ENCODE measurements around the gene USP27X.

The USP27X gene

DNA sequence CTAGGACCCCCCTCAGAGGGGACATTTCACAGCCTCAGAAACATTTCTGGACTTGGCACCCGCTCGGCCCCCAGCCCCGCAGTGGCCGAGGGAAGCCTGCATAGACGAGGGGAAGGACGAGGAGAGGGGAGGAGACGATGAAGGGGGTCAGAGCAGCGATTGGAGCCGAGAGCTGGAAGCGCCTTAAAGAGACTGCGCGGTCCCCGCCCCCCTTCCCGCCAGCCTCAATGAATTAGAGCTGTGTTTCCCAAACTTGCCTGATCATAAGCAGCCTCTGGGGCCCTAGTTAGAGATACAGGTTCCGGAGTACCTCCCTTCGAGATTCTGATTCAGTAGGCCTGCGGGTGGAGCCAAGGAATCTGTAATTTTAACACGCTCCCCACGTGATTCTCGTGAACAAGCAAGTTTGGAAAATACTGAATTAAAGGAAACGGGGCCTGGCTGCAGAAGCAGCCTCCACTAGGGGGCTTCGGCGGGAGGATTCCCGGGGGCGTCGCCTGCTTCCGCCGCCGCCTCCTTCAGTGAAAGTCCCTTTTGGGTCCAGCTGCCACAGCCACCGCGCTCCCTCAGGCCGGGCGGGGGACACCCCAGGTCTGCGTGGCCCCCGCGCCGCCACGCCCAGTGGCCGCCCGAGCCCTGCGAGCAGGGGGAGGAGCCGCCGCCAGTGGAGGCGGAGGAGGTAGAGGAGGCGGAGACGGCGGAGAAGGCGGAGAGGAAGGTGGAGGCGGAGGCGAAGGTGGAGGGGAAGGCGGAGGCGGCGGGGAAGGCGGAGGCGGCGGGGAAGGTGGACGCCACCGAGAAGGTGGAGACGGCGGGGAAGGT, at the start of gene USP27X:
TSS of gene USP27X (plus strand) at position 651 of the 822 bp plus-strand sequence. CDS start 824 bp downstream, outside the sequence.
- DNase-seq (ENCODE audit: low read depth in 2 of 2), result peak; percentile 51 to 54

DNA sequence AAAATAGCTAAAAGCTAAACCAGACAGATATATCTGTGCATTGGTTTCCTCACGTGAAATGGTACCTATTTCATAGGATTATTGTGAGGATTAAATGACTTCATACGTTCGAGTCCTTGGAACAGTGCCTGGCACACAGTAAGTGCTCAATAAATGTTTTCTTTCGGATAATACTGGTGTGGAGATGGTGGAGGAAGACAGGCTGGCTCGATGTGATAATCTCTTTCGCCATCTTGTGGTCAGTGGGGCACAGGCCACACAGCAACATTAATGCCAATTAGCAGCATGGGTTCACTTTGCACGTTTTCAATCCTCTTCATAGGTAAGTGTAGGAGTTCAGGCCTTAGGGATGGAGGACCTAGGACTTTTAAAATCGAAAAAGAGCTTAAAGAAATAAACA, 40.9 kb upstream of the USP27X start:
- no peak for DNase-seq (ENCODE audit: low read depth in 2 of 2)

DNA sequence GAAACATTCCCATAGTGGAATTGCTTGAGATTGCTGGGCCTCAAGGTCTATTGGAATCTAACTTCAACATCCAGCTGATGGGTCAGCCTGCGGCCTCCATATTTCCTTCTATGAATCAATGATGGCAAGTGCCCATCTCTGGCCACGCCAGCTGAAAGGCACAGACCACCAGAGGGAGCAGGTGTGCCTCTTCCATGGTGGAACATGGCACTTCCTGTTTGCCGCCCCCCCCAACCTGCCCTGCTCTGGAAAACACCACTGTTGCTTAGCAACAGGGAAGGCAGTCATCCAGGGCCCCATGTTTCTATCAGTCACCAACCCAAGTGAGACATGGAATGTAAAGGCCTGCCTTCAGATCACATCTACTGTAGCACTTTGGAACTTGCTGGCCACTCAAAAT, 38.6 kb upstream of the USP27X start:
- peak; percentile 9 to 16 for DNase-seq (ENCODE audit: low read depth in 2 of 2)

DNA sequence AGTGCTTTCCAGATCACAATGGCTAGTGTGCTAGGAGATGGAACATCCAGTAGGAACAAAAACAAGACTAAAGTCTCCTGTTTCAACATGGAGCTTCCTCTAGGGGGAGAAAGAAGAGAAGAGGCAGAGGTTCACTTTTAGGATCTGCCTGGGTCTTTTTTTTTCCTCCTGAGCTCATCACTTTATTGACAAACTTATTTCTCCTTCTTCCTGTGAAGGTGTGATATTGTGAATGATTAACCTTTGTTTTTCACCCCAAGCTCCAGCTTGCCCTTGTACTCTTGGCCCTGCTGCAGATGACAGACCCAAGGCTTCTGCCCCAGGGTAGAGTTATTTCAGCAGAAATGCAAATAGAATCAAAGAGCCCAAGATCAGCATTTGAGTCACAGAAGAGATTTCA, 36.7 kb upstream of the USP27X start:
- DNase-seq (ENCODE audit: low read depth in 2 of 2), result no peak

DNA sequence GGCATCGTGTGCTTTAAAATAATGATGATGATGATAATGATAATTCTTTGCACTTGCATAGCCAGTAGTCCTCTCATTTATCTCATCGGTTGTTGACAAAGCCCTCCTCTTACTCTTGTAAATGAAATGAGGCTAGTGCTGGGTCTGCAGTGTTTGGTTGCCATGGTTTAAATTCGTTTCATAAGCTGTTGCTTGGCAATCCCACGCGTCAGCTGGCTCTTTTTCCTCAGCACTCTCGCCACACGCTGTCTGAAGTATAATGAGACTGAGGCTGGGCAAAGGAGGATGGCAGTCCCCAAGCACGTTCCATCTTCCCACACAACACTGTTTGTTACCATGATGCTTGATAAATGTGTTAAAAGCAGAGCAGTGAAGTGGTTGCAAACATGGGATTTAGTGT, 34.7 kb upstream of the USP27X start:
- DNase-seq (ENCODE audit: low read depth in 2 of 2), result no peak

DNA sequence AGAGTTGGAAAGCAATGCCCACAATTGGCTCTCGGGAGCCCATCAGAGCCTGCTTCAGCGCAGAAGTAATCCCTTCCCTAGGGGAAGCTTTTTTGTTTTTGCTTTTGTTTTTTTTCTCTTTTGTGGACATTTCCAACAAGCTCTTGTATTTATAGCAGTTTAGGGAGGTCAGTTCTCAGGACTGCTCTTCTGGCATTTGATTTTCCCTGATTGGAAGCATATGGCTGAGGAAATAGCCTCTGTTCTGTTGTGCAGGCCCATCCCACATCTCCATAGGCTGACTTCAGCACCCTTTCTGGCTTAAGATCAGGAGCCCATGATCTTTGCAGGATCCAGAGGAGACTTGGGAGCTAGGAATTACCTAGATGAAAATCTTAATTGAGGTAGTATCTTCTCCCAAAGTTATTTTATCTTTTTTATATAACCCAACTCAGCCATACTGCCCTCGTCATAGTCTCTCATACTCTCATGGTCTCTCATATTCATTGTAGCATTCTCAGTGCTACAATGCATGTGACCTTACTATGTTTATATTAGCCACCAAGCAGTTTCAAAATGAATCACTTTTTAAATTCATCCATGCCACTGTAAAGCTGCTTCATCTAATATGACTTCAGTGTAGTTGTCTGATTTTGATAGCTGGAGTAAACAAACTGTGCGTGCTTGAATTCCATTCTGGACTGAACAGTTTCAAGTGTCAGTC, 33.4 kb upstream of the USP27X start:
- DNase-seq (ENCODE audit: low read depth in 2 of 2), result no peak

DNA sequence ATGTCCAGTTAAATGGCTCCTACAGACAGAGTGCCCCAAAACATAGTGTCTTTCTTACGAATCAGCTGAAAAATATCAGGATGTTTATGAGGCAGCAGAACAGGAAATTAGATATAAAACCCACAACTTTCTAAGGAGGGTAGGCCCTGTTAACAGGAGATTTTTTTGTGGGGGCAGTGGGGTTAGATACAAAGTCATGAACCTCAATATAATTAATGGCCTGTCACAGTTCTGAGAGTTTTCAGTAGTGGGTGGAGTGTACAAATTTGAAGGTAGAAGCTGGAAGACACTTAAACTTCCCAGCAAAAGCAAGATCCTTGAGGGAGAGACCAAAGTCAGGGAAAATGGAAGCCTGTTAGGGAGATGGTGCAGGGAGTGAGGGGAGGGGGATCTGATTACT, 32.8 kb upstream of the USP27X start:
- no peak for DNase-seq (ENCODE audit: low read depth in 2 of 2)

DNA sequence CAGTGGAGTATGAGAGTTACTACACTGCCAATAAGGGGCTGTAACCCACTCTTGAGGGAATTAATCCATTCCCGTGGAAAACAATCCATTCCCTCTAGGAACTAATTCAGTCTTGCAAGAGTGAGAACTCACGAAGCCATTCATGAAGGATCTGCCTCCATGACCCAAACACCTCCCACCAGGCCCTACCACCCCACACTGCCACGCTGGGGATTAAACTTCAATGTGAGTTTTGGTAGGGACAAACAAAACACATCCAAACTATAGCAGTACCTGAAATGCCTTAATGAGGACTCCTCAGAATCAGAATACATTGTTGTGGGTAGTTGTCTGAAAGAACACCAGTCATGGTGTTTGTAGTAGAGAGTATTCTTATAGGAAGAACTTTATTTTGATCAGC, 31.0 kb upstream of the USP27X start:
- no peak for DNase-seq (ENCODE audit: low read depth in 2 of 2)

DNA sequence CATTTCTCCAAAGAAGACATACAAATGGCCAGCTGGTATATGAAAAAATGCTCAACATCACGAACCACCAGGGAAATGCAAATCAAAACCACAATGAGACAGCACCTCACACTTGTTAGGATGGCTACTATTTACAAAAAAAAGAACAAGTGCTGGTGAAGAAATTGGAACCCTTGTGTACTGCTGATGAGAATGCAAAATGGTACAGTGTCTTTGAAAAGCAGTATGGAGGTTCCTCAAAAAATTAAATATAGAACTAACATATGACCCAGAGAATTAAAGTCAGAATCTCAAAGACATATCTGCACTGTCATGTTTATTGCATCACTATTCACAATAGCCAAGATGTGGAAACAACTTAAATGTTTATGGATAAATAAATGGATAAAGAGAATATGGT, 29.3 kb upstream of the USP27X start:
- DNase-seq (ENCODE audit: low read depth in 2 of 2), result no peak

DNA sequence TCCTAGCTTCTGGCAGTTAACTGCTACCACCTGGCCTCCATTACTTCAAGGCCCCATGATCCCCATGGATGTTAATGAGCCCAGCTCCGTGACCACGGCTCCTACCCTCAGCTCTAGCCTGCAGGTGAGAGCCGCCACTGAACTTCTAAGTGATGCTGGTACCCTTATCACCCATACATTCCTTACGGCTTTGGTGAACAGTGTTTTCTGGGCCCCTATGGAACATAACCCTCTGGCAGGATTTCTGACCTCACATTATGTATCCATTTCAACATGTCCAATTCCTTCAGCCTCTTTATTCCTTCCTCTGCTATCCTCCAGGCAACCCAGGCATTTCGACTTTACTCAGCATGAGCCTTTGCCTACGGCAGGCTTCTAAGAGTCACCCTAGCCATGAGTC, 25.6 kb upstream of the USP27X start:
- DNase-seq (ENCODE audit: low read depth in 2 of 2), result no peak

DNA sequence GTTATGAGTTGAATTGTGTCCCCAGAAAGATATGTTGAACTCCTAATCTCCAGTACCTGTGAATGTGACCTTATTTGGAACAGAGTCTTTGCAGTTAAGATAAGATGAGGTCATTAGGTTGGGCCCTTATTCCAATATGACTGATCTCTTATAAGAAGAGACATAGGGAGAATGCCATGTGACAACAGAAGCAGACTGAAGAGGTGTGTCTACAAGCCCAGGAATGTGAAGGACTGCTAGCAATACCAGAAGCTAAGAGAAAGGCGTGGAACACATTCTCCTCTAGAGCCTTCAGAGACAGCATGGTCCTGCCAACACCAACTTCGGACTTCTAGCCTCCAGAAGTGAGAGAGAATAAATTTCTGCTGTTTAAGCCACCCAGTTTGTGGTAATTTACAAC, 22.5 kb upstream of the USP27X start:
- no peak for DNase-seq (ENCODE audit: low read depth in 2 of 2)

DNA sequence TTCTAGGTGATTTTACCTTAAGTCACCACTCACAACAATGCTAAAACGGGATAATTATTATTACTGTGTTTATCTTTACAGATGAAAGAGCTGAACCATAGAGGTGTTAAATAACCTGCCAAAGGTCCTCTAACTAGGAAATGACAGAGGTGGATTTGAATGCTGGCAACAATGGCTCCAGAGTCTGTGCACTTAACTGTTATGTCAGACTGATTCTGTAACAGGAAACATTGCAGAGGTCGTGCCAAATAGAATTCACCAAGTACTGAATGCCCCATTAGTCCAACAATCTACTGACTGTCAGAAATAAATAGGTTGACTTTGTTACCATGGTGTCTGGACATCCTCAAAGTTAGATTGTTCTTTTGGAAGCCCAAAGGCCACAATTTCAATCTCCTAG, 20.9 kb upstream of the USP27X start:
- no peak for DNase-seq (ENCODE audit: low read depth in 2 of 2)

DNA sequence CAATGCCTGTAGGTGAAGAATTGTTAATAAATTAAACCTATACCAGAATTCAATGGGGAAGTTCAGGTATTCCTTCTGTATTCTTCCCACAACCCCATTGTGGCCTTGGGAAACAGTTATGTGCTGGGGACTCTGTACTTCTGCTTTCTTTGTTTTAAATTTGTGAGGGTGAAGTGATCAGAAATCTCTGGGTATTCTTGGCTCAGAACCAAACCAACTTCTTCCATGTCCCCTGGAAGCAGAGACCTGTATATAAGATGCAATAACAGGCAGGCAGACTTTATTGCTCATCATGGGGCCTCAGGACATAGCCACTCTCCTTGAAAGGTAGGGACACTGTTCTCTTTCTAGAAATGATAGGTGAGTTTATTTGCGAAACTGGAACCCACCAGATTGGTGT, 19.8 kb upstream of the USP27X start:
- no peak for DNase-seq (ENCODE audit: low read depth in 2 of 2)

DNA sequence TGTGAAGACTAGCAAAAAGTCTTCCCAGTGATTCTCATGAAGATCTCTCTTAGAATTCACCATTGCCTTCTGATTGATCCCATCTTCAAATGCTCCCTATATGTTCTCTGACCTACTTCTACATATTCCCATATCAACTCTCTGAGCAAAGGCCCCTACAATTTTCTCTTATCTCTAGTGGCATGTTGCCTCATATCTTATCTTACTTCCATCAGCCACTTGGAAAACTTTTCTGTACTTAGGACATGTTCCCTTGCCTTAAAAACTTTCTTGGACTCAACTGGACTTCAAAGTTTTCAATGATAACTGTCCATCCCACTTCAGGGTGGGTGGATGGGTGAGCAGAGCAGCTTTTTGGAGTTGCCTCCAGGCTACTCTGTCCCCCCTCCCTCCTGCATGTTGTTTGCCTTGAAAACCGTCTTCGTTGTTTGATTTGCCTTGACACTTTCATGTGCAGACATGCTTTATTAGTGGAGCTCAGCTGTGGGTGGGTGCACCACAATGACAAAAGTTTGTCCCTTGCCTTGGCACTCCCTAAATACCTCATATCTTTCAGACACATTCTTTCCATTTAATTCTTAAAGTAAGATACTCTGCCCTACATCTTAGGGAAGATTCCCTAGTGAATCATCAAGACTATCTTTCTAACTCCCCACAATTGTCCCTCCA, 18.3 kb upstream of the USP27X start:
- no peak for DNase-seq (ENCODE audit: low read depth in 2 of 2)

DNA sequence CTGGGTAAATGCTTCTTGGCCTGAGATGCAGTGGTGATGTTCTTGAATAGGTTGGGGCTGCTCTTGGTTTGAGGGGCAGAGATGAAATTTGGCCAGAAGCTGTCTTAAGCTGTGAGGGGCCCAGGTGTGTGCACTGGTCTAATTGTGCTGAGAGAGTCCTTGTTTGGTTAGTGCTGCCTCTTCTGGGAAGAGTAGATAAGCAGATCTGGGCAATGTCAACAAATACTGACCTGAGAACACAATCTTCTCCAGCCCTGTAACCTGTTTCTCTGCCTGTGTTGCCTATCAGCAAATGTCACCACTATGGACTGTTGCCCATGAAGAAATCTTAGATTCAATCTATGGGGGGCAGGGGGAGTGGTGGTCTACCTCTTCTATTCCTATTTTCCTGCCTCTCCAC, 17.2 kb upstream of the USP27X start:
- DNase-seq (ENCODE audit: low read depth in 2 of 2), result no peak

DNA sequence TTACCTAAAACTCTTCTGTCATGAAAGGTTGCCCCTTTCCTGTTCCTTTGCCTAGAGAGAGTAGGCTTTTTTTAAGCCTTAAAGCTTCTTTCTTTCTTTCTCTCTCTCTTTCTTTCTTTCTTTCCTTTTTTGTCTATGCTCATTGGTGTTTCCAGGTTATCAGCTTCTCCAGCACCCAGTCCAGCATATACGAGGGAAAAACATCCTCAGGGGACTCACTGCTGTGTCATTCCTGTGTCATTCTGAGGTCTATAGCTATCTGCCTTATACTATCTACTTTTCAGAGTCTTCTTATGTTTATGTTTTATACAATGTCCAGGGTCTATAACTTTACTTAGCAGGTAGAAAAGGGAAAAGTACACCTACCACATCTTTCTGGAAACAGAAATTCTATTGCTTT, 10.5 kb upstream of the USP27X start:
- DNase-seq (ENCODE audit: low read depth in 2 of 2), result no peak

DNA sequence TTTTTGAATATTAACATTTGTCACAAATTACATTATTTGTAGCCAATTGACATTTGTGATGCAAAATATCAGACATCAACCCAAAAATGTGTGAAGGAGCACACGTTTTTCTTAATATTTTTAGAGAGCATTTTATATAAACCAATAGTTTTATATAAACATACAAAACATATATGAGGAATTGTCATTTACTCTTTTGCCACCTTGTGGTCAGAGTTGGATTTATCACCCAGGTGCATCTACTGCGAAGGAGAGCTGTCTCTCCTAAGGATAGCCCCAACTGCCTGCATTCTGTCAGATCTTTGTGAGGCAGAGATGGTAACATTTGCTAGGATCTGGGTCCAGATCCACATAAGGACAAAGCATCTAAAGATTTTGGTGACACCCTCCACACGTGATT, 2.5 kb upstream of the USP27X start:
- no peak for DNase-seq (ENCODE audit: low read depth in 2 of 2)

DNA sequence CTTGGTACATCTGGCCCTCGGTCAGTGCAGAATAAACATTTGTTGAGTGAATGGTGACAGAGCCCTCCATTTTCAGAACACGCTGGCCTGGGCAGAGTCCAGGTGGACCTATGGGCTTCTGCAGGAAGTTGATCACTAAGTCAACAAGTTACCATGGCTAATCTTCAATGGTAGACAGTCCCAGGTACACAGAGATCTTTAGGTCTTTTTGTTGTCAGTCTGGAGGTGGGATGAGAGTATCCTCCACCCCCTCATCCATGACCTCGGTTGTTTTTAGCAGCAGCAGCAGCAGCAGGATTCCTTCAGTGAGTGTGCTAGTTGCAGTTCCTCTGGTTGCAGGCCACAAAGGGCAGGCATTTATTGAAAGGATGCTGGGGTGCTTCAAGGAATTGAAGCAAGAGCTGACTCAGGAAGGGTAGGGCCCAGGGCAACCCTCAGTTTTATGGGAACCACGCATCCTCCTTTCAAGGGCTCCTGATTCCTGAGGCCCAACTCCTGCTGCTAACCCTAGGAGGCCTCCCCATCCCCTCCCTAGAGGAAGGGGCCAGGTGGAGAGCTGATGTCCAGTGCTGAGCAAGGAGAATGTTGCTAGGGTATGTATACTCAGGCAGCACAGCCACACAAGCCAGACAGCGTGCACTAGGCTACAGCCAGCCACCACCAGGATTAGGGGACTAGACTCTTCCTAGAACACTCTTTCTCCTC, 1.7 kb upstream of the USP27X start:
- DNase-seq (ENCODE audit: low read depth in 2 of 2), result no peak

DNA sequence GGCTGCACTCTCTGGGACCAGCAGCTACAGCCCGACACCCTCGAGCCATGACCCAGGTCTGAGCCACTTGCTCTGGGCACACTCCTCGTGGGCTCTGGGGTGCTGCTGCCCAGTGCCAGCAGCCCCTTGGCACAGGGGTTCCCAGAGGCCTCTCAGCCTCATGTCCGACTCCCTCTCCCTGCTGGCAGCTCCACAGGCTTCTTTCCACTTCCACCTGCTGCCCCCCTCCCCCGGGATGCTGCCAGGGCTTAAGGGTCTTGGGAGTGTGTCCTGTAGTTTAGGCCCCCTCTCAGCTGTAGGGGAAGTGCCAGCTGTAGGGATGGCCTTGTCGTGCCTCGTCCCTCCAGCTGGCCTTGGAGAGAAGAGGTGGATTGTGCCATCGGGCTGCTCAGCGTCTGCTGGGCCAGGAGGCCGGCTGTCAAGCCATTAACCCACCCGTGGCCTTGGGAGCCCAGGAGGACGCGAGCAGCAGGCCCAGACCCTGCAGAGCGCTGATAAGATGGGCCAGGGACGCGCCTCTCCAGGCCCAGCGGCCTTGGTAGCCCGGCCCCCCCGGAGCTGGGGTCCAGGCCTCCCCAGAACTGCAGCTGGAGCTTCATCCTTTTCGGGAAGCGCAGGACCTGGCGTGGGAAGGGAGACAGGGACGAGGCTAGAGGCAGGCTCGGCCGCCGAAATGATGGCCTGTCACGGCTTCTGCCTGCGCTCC, 1.0 kb upstream of the USP27X start:
- DNase-seq (ENCODE audit: low read depth in 2 of 2), result no peak

DNA sequence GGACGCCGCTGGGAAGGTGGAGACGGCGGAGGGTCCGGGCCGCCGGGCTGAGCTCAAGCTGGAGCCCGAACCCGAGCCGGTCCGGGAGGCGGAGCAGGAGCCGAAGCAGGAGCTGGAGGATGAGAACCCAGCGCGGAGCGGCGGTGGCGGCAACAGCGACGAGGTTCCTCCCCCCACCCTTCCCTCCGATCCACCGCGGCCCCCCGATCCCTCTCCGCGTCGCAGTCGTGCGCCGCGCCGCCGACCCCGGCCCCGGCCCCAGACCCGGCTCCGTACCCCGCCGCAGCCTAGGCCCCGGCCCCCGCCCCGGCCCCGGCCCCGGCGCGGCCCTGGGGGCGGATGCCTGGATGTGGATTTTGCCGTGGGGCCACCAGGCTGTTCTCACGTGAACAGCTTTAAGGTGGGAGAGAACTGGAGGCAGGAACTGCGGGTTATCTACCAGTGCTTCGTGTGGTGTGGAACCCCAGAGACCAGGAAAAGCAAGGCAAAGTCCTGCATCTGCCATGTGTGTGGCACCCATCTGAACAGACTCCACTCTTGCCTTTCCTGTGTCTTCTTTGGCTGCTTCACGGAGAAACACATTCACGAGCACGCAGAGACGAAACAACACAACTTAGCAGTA, 483 bp downstream of the USP27X start:
- DNase-seq (ENCODE audit: low read depth in 2 of 2), result no peak

DNA sequence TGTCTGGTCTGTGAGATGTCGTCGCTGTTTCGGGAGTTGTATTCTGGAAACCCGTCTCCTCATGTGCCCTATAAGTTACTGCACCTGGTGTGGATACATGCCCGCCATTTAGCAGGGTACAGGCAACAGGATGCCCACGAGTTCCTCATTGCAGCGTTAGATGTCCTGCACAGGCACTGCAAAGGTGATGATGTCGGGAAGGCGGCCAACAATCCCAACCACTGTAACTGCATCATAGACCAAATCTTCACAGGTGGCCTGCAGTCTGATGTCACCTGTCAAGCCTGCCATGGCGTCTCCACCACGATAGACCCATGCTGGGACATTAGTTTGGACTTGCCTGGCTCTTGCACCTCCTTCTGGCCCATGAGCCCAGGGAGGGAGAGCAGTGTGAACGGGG, 1.4 kb downstream of the USP27X start:
- DNase-seq (ENCODE audit: low read depth in 2 of 2), result no peak

All from activated CD8-positive, alpha-beta memory T cell treated with anti-CD3 and anti-CD28 coated beads for 4 hours (primary cell).